HG03108 (cell line): ENCODE measurements around the gene GARIN5B.

Experiments used
- ATAC-seq: cut with Tn5 transposase; IDR thresholded peaks from one replicate; pipeline ENCODE4 v1.9.1; 2021; ENCODE audit warnings: moderate library complexity; ENCODE audit not compliant: unreplicated experiment

Gene GARIN5B

DNA sequence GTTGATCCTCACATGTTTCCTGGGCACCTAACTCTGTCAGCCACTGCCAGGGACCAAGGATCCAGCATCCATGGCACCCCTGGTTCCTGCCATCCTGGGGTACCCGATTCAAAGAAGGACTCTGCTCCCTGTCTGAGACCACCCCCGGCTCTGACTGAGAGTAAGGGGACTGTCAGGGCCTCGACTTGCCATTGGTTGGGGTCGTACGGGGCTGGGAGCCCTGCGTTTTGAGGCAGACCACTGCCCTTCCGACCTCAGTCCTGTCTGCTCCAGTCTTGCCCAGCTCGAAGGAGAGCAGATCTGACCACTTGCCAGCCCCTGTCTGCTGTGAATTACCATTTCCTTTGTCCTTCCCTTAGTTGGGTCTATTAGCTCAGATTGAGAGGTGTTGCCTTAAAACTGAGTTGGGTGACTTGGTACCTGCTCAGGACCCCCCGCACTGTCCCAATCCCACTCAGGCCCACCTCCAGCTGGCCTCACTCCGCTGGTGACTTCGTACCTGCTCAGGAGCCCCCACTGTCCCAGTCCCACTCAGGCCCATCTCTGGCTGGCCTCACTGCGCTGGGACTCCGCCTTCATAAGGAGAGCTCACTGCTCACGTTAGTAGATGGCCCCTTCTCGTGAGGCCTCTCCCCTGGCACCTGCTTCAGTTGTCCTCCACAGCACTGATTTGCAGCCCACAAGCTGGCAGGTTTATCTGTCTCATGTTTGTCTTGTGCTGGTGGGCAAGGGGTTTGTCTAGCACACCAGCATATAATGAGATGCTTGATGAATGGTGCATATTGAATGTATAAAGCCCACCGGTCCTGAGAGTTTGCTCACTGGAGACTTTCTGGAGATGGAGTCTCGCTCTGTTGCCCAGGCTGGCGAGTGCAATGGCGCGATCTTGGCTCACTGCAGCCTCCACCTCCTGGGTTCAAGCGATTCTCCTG lies 26.6 kb upstream of the GARIN5B start:
- no peak for ATAC-seq

DNA sequence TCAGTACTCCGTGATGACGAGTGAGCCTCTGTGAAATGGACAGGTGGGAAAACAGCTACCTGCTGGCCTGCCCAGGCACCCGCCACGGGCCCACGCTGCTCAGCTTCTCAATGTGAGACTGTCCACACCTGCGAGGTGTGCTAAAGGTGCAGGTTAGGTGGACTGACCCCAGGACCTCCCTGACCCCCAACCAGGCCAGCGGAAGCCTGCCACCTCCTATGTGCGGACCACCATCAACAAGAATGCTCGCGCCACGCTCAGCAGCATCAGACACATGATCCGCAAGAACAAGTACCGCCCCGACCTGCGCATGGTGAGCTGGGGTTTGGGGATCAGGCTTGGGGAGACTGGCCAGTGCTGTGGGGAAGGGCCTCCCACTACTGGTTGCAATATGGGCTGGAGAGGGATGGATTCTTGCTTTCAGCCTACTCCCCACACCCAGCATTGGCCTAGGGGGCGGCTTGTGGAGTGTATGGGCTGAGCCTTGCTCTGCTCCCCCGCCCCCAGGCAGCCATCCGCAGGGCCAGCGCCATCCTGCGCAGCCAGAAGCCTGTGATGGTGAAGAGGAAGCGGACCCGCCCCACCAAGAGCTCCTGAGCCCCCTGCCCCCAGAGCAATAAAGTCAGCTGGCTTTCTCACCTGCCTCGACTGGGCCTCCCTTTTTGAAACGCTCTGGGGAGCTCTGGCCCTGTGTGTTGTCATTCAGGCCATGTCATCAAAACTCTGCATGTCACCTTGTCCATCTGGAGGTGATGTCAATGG lies 24.9 kb upstream of the GARIN5B start:
- ATAC-seq = no peak

DNA sequence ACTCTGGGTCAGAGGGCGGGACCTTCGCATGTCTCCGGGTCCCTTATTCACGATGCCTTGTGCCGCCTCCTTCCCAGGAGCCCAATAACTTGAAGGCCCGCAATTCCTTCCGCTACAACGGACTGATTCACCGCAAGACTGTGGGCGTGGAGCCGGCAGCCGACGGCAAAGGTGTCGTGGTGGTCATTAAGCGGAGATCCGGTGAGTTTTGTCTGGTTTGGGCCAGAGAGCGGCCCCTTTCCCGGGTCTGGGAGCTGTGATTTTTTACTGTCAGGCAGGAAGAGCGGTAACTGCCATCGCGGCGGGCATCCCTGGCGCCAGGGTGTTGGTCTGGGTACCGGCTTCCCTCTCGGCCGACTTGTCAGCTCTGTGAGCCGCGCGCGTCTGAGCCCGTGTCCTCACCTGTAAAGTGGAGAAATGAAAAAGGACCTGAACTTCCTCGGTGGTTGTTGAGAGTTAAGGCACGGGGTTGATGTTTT lies 23.5 kb upstream of the GARIN5B start:
- ATAC-seq = no peak

DNA sequence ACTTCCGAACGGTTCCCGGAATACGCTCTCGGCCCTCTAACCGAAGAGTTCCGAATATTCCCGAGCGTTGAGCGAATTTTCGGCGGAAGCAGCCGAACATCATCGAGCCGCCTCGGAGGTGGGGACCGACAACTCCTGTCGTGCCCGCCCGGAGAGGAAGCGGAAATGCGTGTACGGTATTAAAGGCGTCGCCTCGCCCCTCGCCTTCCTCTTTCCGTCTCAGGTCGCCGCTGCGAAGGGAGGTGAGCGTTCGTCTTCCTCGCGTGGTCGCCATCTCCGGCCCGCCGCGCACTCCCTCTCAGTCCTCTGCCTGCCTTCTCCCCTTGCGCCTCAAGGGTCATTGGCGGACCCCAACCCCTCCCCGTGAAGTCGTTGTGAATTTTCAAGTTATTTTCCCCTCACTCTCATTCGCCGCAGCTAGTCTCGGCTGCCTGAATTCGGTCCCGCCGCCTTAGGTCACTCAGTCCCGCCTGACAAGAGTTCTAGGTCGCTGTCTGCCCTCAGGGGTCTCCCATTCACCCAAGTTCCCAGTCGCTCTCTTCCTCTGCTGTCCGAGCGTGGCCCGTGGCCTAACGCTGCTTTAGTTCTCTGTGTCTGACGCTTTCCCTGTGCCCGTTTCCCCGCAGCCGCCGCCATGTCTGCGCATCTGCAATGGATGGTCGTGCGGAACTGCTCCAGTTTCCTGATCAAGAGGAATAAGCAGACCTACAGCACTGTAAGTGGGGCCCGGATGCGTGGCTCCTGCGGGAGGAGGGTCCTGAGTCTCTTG lies 22.8 kb upstream of the GARIN5B start, which contains the start of gene RPL28:
RPL28 (plus strand) TSS at position 209 of the 769 bp plus-strand sequence; CDS start at position 635, 426 bp downstream.
- ATAC-seq = peak; percentile 53

DNA sequence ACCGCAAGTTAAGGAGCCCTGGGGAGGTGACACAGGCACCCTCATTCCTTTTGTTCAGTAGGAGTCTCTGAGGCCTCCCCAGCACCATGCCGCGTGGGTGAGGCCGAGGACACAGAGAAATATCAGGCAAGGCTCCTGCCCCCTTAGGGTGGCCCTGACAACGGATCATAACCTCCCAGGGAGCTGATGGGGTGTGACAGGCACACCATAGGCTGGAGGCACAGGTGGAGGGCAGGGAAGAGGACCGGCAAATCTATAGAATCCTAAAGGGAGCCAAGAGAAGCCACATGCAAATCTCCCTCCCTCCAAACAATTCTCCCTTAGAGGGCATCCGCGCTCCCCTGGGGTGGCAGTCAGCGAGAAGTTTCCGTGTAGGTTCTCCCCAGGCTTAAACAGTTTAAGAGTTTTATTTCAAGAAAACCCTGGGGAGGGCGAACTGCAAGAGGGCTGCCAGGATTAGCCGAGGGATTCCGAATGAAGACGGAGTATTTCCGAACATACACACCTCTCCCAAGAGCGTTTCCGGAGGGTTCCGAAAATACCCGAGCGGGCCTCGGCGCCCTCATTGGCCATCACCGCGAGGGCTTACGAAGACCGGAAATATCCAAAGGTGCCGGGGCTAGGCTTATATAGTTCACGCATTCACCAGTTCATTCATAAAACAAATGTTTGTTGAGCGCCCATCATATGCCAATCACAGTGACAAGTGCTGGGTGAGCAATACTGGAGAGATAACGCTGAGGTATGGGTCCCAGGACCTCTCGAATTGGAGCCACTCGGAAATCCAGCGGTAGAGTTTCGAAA lies 22.1 kb upstream of the GARIN5B start:
- peak; percentile 59 for ATAC-seq

DNA sequence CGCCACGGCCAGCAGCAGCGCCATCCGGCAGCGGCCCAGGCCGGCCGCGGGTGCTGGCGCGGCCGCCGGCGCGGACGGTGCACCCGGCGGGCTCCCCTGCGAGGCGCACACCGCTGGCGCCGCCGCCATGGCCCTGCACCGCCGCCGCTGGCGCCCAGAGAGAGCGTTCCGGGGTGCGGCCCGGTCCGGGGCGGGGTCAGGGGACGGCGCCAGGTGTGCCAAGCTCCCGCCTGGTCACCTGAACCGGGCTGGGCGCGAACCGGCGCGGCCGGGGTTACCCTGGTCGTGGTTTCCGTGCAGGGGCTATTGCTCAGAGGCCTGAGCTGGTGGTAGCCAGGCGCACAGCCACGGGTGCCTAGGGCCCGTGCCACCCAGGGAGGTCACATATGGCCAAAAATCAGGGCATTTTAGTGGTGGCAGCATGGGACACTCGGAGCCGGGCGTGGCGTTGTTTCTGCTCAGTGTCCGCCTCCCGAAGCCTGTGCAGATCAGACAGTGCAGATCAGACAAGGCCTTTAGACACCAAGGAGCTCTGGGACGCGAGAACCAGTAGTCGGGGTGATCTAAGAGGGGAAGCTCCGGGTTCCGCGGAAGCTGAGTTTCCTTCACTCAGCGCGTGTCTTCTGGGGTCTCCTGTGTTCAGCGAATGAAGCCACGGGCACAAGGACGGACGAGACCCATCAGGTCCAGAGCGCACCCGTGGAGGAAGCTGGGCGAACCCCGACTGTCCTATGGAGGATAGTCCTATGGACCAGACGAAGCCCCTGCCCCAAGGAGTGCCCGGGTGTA lies 21.3 kb upstream of the GARIN5B start, which contains the start of gene TMEM238:
TMEM238 (minus strand) TSS at position 162 of the 789 bp plus-strand sequence; CDS start at position 129, 33 bp downstream.
- no peak for ATAC-seq

DNA sequence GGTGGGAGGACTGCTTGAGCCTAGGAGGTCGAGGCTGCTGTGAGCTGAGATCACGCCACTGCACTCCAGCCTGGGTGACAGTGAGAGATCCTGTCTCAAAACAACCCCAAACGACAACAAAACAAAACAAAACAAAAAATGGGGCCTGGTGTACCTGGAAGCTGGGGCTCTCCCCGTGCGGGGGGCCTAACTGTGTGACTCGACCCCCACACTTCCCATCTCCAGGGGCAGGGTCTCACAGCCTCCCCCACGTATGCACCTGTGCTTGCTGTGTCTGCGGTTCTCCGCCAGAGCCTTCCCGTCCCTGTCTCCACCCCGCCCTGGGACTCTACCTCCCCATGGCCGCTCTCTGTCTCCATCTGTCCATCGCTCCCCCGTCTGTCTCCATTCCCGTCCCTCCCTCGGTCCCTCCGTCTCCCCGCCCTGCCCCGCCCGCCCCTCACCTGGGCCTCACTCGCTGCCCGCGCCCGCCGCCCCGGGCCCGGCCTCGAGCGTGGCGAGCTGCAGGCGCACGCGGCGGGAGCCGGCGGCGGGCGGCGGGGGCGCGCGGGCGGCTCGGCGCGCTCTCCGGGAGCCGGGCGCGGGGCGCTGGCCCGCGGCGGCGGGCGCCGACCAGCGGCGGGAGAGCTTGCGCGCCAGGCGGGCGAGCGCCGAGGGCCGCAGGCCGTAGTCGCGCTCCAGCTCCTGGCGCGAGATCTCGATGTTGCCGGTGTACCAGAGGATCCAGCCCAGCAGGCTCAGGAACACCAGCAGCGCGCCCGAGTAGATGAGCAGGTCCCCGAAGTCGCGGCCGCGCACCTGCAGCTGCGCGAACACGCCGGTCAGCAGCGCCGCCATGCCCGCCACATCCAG lies 20.4 kb upstream of the GARIN5B start:
- no peak for ATAC-seq

DNA sequence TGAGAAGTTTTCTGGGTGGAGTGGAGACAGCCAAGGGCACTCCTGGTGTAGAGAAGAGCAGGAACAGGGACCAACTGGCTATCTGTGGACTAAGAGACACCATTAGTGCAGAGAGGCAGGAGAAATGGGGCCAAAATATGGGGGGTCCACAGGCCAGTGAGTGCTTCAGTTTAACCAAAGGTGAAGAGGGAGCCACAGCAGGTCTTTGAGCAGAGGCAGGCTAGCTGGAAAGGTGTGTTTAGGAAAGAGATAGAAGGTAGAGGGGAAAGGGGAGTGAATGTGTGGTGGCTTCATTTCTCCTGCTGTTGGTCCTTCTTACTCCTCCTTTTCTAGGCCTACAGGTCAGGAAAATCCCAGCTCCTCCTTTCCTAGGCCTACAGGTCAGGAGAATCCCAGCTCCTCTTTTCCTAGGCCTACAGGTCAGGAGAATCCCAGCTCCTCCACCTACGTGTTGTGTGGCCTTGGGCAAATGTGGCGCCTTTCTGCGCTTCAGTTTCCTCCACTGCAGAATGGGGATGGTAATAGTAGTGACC lies 19.5 kb upstream of the GARIN5B start:
- no peak for ATAC-seq

DNA sequence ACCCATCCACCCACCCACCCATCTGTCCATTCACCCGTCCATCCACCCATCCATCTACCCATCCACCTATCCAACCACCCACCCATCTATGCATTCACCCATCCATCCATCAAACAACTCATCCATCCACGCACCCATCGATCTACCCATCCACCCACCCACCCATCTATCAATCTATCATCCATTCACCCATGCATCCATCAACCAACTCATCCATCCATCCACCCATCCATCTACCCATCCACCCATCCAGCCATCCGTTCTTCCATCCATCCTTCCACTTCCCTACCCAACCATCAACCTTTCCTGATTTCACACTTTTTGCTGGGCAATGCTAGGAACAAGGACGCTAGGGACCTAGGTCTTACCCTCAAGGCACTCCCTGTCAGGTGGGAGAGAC lies 19.0 kb upstream of the GARIN5B start:
- ATAC-seq = no peak

DNA sequence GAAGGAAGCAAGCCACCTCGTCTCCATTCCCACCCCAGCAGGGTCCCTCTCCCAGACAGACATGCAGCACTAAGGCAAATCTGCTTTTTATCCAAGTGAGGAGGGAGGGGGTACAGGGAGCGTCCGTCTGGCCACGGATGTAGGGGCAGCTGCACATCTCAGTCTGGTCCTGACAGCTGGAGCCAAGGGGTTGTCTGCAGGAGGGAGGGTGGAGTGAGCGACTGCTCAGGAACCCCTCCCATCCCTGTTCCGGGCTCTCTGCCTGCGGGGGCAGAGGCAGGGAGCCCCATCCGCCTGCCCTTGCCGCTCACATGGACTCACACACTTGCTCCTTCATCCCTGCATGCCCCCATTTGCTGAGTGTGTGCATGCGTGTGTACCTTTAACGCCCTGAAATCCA lies 16.1 kb upstream of the GARIN5B start:
- ATAC-seq = no peak

DNA sequence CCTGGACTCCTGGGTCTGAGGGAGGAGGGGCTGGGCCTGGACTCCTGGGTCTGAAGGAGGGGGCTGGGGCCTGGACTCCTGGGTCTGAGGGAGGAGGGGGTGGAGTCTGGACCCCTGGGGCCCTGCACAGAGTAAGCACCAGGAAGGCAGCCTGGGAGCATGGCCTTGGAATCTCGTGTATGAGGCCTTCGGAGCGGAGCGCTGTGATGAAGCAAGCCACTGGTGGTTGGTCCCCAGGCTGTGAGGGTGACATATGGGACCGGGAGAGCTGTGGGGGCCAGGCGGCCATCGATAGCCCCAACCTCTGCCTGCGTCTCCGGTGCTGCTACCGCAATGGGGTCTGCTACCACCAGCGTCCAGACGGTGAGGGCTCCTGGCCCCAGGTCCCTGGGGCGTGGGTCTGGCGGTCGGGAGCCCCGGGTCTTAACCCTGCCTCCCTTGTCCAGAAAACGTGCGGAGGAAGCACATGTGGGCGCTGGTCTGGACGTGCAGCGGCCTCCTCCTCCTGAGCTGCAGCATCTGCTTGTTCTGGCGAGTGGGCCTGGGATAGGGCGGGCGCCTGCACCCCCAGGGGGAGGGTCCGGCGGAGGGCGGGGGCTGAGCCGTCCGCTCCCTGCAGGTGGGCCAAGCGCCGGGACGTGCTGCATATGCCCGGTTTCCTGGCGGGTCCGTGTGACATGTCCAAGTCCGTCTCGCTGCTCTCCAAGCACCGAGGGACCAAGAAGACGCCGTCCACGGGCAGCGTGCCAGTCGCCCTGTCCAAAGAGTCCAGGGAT lies 14.5 kb upstream of the GARIN5B start:
- no peak for ATAC-seq

DNA sequence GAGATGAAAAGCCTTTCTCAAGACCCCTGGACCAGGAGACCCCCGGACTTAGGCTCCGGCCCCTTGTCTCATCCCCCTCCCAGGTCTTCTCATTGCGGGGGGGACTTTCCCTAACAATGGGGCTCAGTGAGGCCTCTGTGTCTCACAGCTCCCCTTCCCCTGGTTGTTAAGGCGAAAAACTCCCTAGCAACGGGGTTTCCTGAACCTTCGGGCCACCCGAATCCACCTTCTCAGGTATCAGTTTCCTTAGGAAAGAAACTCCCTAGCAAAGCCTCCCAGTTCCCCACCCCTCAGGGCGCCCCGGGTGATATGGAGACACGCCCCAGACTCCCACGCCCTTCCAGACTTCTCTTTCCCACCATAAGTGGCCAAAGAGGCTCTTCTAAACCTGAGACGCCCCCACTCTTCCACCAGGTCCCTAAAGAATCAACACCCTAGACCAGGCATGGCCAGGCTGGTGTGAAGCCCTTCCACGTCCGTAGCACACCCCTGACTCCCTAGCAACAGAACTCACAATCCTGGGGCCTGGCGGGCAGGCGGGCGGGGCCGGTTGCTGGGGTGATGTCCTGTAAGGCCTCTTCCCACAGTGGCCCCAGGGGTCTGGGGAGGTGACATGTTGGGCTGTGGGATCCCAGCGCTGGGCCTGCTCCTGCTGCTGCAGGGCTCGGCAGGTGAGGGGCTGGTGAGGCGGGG lies 13.3 kb upstream of the GARIN5B start, which contains the start of gene TMEM190:
TMEM190 (plus strand) TSS at position 586 of the 693 bp plus-strand sequence; CDS start at position 614, 28 bp downstream.
- ATAC-seq = no peak

DNA sequence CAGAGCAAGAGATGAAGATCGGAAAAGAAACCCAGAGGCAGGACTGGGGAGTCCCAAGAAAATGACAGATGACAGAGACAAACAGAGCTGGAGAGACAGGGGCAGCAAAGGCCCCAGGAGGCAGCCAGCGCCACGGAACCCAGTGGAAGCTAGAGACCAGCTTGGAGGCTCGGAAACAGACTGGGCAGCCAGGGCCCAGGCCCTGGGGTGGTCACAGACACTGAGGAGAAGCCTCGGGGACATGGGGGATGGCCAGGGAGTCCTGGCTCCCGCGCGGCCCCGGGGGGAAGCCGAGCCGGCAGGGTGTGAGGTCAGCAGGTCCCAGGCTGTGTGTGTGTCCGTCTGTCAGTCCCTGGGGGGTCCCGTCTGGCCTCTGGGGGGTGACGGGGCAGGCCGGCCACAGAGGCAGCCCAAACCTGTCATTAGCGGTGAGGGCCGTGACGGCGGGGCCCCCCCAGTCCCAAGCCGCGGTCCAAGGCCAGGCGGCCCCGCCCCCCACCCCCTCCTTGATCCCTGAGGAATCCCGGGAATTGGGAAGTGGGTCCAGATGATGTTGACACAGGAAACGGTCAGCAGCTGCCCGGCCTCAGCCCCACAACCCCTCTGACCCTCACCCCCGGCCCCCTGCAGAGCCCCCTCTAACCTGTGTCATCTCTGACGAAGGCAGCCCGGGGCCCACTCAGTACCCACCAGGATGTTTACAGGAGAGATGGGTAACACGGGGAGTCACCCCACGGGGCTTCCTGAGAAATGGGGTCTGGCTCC lies 11.1 kb upstream of the GARIN5B start:
- no peak for ATAC-seq

DNA sequence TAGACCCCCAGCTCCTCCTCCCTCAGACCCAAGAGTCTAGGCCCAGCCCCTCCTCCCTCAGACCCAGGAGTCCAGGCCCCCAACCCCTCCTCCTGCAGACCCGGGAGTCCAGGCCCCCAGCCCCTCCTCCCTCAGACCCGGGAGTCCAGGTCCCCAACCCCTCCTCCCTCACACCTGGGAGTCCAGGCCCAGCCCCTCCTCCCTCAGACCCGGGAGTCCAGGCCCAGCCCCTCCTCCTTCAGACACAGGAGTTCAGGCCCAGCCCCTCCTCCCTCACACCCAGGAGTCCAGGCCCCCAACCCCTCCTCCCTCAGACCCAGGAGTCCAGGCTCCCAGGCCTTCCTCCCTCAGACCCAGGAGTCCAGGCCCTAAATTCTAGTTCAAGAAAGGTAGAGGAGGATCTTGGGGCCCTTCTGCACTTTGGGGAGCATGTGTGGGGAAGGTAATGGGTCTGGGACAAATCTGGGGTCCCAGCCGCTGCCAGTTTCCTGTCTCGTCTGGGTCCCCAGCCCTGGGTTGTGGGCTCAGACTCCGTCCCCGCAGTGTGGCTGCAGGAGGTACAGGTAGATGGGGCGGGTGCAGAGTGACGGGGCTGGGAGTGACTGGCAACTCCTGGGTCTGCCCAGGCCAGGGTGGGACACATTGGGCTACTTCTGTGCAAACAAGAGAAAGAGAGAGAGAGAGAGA lies 10.4 kb upstream of the GARIN5B start:
- no peak for ATAC-seq
